Measurements from ENCODE around the gene PRXL2A.

DNA sequence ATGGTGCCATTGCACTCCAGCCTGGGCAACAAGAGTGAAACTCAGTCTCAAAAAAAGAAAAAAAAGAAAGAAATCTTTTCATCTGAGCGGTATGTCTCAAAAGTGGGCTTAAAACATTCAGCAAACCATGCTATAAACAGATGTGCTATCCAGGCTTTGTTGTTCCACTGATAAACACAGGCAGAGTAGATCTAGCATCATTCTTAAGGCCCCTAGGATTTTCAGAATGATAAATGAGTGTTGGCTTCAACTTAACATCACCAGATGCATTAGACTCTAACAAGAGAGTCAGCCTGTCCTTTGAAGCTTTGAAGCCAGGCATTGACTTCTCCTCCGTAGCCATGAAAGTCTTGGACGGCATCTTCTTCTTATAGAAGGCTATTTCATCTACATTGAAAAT lies 28.6 kb upstream of the PRXL2A start:
- TF ChIP-seq, protein P1, sequence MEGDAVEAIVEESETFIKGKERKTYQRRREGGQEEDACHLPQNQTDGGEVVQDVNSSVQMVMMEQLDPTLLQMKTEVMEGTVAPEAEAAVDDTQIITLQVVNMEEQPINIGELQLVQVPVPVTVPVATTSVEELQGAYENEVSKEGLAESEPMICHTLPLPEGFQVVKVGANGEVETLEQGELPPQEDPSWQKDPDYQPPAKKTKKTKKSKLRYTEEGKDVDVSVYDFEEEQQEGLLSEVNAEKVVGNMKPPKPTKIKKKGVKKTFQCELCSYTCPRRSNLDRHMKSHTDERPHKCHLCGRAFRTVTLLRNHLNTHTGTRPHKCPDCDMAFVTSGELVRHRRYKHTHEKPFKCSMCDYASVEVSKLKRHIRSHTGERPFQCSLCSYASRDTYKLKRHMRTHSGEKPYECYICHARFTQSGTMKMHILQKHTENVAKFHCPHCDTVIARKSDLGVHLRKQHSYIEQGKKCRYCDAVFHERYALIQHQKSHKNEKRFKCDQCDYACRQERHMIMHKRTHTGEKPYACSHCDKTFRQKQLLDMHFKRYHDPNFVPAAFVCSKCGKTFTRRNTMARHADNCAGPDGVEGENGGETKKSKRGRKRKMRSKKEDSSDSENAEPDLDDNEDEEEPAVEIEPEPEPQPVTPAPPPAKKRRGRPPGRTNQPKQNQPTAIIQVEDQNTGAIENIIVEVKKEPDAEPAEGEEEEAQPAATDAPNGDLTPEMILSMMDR (conservative IDR thresholded peaks at IDR 0.05; ENCODE audit: low read depth in 2 of 2): no peak
- TF ChIP-seq POLR2AphosphoS5 (IDR thresholded peaks at IDR 0.05; ENCODE audit: low read depth) (no peak), ZNF114 (CRISPR knock-in tag; IDR thresholded peaks at IDR 0.05) (no peak), ZNF331 (CRISPR knock-in tag; IDR thresholded peaks at IDR 0.05; ENCODE audit: low read depth) (no peak), EZH2 (IDR thresholded peaks at IDR 0.05; ENCODE audit: low read depth, unreplicated experiment) (no peak), STAT1 (IDR thresholded peaks at IDR 0.05; ENCODE audit: unreplicated experiment) (no peak), EZH2phosphoT487 (IDR thresholded peaks at IDR 0.05; ENCODE audit: unreplicated experiment) (no peak), NANOG (IDR thresholded peaks at IDR 0.05; ENCODE audit: borderline replicate concordance) (no peak), JUNB (IDR thresholded peaks at IDR 0.05; ENCODE audit: unreplicated experiment) (no peak), CREB1 (CRISPR knock-in tag; IDR thresholded peaks at IDR 0.05; ENCODE audit: low read depth) (no peak)
- TF ChIP-seq, protein P2, sequence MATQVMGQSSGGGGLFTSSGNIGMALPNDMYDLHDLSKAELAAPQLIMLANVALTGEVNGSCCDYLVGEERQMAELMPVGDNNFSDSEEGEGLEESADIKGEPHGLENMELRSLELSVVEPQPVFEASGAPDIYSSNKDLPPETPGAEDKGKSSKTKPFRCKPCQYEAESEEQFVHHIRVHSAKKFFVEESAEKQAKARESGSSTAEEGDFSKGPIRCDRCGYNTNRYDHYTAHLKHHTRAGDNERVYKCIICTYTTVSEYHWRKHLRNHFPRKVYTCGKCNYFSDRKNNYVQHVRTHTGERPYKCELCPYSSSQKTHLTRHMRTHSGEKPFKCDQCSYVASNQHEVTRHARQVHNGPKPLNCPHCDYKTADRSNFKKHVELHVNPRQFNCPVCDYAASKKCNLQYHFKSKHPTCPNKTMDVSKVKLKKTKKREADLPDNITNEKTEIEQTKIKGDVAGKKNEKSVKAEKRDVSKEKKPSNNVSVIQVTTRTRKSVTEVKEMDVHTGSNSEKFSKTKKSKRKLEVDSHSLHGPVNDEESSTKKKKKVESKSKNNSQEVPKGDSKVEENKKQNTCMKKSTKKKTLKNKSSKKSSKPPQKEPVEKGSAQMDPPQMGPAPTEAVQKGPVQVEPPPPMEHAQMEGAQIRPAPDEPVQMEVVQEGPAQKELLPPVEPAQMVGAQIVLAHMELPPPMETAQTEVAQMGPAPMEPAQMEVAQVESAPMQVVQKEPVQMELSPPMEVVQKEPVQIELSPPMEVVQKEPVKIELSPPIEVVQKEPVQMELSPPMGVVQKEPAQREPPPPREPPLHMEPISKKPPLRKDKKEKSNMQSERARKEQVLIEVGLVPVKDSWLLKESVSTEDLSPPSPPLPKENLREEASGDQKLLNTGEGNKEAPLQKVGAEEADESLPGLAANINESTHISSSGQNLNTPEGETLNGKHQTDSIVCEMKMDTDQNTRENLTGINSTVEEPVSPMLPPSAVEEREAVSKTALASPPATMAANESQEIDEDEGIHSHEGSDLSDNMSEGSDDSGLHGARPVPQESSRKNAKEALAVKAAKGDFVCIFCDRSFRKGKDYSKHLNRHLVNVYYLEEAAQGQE (IDR thresholded peaks at IDR 0.05; ENCODE audit: unreplicated experiment): no peak
- TF ChIP-seq, protein P3, sequence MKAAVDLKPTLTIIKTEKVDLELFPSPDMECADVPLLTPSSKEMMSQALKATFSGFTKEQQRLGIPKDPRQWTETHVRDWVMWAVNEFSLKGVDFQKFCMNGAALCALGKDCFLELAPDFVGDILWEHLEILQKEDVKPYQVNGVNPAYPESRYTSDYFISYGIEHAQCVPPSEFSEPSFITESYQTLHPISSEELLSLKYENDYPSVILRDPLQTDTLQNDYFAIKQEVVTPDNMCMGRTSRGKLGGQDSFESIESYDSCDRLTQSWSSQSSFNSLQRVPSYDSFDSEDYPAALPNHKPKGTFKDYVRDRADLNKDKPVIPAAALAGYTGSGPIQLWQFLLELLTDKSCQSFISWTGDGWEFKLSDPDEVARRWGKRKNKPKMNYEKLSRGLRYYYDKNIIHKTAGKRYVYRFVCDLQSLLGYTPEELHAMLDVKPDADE (IDR thresholded peaks at IDR 0.05): no peak
- TF ChIP-seq, protein P4, sequence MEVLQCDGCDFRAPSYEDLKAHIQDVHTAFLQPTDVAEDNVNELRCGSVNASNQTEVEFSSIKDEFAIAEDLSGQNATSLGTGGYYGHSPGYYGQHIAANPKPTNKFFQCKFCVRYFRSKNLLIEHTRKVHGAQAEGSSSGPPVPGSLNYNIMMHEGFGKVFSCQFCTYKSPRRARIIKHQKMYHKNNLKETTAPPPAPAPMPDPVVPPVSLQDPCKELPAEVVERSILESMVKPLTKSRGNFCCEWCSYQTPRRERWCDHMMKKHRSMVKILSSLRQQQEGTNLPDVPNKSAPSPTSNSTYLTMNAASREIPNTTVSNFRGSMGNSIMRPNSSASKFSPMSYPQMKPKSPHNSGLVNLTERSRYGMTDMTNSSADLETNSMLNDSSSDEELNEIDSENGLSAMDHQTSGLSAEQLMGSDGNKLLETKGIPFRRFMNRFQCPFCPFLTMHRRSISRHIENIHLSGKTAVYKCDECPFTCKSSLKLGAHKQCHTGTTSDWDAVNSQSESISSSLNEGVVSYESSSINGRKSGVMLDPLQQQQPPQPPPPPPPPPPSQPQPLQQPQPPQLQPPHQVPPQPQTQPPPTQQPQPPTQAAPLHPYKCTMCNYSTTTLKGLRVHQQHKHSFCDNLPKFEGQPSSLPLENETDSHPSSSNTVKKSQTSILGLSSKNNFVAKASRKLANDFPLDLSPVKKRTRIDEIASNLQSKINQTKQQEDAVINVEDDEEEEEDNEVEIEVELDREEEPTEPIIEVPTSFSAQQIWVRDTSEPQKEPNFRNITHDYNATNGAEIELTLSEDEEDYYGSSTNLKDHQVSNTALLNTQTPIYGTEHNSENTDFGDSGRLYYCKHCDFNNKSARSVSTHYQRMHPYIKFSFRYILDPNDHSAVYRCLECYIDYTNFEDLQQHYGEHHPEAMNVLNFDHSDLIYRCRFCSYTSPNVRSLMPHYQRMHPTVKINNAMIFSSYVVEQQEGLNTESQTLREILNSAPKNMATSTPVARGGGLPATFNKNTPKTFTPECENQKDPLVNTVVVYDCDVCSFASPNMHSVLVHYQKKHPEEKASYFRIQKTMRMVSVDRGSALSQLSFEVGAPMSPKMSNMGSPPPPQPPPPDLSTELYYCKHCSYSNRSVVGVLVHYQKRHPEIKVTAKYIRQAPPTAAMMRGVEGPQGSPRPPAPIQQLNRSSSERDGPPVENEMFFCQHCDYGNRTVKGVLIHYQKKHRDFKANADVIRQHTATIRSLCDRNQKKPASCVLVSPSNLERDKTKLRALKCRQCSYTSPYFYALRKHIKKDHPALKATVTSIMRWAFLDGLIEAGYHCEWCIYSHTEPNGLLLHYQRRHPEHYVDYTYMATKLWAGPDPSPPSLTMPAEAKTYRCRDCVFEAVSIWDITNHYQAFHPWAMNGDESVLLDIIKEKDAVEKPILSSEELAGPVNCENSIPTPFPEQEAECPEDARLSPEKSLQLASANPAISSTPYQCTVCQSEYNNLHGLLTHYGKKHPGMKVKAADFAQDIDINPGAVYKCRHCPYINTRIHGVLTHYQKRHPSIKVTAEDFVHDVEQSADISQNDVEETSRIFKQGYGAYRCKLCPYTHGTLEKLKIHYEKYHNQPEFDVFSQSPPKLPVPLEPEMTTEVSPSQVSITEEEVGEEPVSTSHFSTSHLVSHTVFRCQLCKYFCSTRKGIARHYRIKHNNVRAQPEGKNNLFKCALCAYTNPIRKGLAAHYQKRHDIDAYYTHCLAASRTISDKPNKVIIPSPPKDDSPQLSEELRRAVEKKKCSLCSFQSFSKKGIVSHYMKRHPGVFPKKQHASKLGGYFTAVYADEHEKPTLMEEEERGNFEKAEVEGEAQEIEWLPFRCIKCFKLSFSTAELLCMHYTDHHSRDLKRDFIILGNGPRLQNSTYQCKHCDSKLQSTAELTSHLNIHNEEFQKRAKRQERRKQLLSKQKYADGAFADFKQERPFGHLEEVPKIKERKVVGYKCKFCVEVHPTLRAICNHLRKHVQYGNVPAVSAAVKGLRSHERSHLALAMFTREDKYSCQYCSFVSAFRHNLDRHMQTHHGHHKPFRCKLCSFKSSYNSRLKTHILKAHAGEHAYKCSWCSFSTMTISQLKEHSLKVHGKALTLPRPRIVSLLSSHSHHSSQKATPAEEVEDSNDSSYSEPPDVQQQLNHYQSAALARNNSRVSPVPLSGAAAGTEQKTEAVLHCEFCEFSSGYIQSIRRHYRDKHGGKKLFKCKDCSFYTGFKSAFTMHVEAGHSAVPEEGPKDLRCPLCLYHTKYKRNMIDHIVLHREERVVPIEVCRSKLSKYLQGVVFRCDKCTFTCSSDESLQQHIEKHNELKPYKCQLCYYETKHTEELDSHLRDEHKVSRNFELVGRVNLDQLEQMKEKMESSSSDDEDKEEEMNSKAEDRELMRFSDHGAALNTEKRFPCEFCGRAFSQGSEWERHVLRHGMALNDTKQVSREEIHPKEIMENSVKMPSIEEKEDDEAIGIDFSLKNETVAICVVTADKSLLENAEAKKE (CRISPR knock-in tag; IDR thresholded peaks at IDR 0.05): no peak

Data from GM23338 (cell line).